ENCODE results near the gene CLEC3A. TPM values are rescaled to one million over a fixed set of nuclear protein-coding genes. Genes with fewer than 3 reads are reported as not detected.

Gene CLEC3A
- total RNA-seq, 1 donor from 2014 or later: not detected

Other genes with a start within 250 kb of the CLEC3A start
- 17.7 TPM for gene VAT1L, start 234.0 kb upstream of the CLEC3A start, total RNA-seq
- 12.8 TPM for gene WWOX, start 77.1 kb downstream of the CLEC3A start, total RNA-seq

All from left ventricle myocardium superior (tissue), 1 donor.